Measurements from ENCODE around the gene CMTM3. TPM values are rescaled to one million over a fixed set of nuclear protein-coding genes. Genes with fewer than 3 reads are reported as not detected.
"Not testable (repeated sequence)": the region's sequence is repeated elsewhere in the genome, so short reads cannot be mapped to it uniquely, and the experiment has no call there.

Gene CMTM3
- total RNA-seq, 2 donors from 2014 or later = 4.0 to 7.9 TPM

DNA sequence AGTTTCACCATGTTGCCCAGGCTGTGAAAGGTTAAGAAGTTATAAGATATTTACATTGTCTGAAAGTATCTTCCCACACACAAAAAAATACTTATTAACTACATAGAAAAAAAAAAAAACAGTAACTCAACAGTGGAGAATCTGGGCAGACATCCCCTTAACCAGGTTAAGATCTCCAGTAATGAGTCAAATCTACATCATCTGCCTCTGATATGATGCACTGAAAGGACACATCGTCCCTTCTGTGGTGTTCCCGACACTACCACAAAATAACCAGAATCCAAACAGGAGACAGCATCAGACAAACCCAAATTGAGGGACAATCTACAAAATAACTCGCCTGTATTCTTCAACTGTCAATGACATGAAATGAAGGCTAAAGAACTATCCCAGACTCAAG lies 52.0 kb downstream of the CMTM3 start:
- no peaks in the 10 kb centered on the region for H3K27me3 ChIP-seq
- DNase-seq = no peak
- H3K9ac ChIP-seq (ENCODE audit: low read depth in 2 of 2, low read length in 2 of 2) = no peak overlapping the region
- TF ChIP-seq, protein P1, sequence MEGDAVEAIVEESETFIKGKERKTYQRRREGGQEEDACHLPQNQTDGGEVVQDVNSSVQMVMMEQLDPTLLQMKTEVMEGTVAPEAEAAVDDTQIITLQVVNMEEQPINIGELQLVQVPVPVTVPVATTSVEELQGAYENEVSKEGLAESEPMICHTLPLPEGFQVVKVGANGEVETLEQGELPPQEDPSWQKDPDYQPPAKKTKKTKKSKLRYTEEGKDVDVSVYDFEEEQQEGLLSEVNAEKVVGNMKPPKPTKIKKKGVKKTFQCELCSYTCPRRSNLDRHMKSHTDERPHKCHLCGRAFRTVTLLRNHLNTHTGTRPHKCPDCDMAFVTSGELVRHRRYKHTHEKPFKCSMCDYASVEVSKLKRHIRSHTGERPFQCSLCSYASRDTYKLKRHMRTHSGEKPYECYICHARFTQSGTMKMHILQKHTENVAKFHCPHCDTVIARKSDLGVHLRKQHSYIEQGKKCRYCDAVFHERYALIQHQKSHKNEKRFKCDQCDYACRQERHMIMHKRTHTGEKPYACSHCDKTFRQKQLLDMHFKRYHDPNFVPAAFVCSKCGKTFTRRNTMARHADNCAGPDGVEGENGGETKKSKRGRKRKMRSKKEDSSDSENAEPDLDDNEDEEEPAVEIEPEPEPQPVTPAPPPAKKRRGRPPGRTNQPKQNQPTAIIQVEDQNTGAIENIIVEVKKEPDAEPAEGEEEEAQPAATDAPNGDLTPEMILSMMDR (IDR thresholded peaks at IDR 0.05) = no peak
- H3K27ac ChIP-seq = no peak overlapping the region
- no peak overlapping the region for H3K4me3 ChIP-seq
- no peaks in the 10 kb centered on the region for H3K9me3 ChIP-seq
- no peaks in the 10 kb centered on the region for H3K36me3 ChIP-seq
- no peaks in the 10 kb centered on the region for H3K4me1 ChIP-seq
- intact Hi-C loops (cut with DNase I) = no loop called here

DNA sequence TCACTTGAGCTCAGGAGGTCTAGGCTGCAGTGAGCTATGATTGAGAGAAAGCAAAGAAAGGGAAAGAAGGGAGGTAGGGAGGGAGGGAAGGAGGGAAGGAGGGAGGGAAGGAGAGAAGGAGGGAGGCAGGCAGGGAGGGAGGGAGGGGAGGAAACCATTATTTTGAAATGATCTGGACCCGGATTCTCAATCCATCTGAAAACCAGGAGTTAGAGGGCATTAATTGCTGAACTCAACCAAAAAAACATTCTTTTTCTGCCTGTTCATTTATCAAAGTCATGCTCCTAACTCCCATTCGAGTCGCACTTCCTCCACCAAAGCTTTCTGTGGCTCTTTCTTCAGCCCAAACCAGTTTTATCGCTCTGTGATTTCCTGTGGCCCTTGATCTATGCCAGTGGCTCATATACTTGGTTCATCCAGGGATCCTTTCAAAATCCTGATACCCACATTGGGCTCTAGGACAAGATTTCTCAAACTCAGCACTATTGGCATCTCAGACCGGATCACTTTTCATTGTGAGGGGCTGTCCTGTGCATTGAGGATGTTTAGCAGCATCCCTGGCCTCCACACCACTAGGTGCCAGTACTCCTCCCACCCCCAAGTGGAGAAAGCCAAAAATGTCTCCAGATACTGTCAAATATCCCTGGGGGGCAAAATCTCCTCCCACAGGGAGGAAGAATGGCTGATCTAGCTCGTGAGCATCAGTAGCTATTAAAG lies 53.8 kb downstream of the CMTM3 start:
- H3K9me3 ChIP-seq = no peaks in the 10 kb centered on the region
- no peaks in the 10 kb centered on the region for H3K4me1 ChIP-seq
- no peaks in the 10 kb centered on the region for H3K36me3 ChIP-seq
- intact Hi-C loops (cut with DNase I) = no loop called here
- no peak overlapping the region for H3K9ac ChIP-seq (ENCODE audit: low read depth in 2 of 2, low read length in 2 of 2)
- DNase-seq = no peak
- H3K27ac ChIP-seq = no peak overlapping the region
- TF ChIP-seq, protein P1 (IDR thresholded peaks at IDR 0.05) = no peak
- no peaks in the 10 kb centered on the region for H3K27me3 ChIP-seq
- H3K4me3 ChIP-seq = no peak overlapping the region

DNA sequence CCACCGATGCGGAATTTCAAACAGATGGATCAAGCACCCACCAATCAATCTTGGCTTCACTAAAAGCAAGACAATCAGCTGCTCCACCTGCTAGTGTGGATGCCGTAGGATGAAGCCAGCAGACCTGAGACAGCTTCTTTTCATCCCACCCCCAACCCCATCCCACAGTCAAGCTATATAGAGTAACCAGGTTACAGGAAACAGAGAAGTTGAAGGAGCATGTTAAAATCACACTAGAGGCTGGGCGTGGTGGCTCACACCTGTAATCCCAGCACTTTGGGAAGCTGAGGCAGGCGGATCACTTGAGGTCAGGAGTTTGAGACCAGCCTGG lies 54.3 kb downstream of the CMTM3 start:
- no peaks in the 10 kb centered on the region for H3K27me3 ChIP-seq
- DNase-seq = no peak
- intact Hi-C loops (cut with DNase I) = no loop called here
- no peaks in the 10 kb centered on the region for H3K36me3 ChIP-seq
- TF ChIP-seq, protein P1 (IDR thresholded peaks at IDR 0.05) = no peak
- no peak overlapping the region for H3K4me3 ChIP-seq
- no peak overlapping the region for H3K27ac ChIP-seq
- H3K9ac ChIP-seq (ENCODE audit: low read depth in 2 of 2, low read length in 2 of 2) = no peak overlapping the region
- H3K4me1 ChIP-seq = no peaks in the 10 kb centered on the region
- H3K9me3 ChIP-seq = no peaks in the 10 kb centered on the region

DNA sequence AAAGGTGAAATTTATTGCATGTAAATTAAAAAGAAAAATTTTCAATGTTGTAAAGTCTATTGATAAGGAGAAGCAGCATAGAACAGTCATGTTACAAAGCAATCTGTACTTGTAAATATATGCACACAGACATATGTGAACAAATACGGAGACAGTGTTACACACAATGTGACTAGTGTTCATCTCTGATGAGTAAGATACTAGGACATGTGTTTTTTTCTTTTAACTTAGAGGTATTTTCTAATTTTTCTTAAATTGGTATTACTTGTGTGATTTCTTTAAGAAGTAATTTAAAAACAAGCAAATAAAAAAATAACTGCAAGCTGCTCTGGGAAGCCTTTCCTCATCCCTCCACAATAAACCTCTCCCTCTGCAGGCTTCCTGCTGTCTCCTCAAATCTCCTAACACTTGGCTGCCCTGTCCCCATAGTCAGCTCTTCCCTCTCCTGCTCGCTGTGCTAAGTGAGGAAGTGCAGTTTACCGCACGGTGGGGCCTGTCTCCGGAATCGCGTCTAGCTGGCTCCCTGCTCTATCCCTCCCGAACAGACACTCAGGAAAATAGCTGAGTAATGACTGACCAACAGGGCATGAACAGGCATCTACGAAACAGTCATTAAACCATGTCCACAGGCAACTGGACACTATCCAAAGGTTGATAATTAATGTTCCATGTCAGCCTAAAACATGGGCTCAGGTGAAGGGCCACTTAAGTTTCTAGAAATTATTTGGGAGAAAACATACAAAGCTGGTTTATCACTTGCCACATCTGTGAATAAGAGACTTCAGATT lies 56.1 kb downstream of the CMTM3 start:
- no peak overlapping the region for H3K9ac ChIP-seq (ENCODE audit: low read depth in 2 of 2, low read length in 2 of 2)
- TF ChIP-seq, protein P1 (IDR thresholded peaks at IDR 0.05) = no peak
- H3K4me1 ChIP-seq = no peaks in the 10 kb centered on the region
- H3K27me3 ChIP-seq = no peaks in the 10 kb centered on the region
- H3K27ac ChIP-seq = no peak overlapping the region
- no peaks in the 10 kb centered on the region for H3K9me3 ChIP-seq
- H3K36me3 ChIP-seq = no peaks in the 10 kb centered on the region
- DNase-seq = peak; percentile 46
- intact Hi-C loops (cut with DNase I) = no loop called here
- no peak overlapping the region for H3K4me3 ChIP-seq

DNA sequence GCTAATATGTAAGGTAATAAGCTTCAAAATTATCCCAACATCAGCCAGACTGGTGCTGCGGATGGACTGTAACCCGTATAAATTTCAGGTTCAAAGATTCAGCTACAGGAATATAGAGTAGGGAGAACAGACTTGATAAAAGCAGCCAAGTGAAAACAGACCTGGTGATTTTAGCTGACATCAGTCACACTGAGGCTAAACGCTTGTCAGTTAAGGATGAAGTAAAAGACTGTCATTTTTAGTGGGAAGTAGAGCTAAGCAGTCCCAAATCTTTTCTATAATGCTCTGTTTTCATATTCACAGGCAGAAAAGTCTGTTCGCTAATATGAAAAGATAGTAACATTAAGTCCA lies 56.7 kb downstream of the CMTM3 start:
- DNase-seq = no peak
- no peak overlapping the region for H3K27ac ChIP-seq
- no peaks in the 10 kb centered on the region for H3K4me1 ChIP-seq
- no peak overlapping the region for H3K4me3 ChIP-seq
- no peak overlapping the region for H3K9ac ChIP-seq (ENCODE audit: low read depth in 2 of 2, low read length in 2 of 2)
- TF ChIP-seq, protein P1 (IDR thresholded peaks at IDR 0.05) = no peak
- no peaks in the 10 kb centered on the region for H3K9me3 ChIP-seq
- no peaks in the 10 kb centered on the region for H3K36me3 ChIP-seq
- no peaks in the 10 kb centered on the region for H3K27me3 ChIP-seq
- intact Hi-C loops (cut with DNase I) = no loop called here

DNA sequence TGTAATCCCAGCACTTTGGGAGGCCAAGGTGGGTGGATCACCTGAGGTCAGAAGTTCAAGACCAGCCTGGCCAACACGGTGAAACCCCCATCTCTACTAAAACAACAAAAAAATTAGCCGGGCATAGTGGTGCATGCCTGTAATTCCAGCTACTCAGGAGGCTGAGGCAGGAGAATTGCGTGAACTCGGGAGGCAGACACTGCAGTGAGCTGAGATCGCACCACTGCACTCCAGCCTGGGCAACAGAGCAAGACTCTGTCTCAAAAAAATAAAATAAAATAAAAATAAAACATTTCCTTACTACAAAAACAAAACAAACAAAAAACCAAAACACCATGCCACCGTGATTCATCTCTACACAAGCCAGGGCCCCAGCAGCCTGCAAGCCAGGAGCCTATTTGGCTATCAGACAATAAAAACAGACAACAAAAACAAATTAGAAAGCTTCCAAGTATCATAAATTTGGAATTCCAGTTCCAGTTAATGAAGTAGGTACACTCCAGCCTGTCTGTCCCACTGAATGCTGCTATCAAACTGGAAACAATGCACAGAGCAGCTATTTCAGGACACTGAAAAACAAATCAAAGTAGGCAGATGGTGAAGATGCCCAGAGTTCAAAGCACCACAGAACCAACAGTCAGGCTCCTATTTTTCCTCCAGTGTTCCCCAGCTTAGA lies 57.3 kb downstream of the CMTM3 start:
- H3K9ac ChIP-seq (ENCODE audit: low read depth in 2 of 2, low read length in 2 of 2); H3K36me3 ChIP-seq; H3K4me3 ChIP-seq; intact Hi-C loops (cut with DNase I); H3K27ac ChIP-seq; H3K27me3 ChIP-seq; DNase-seq; H3K9me3 ChIP-seq; H3K4me1 ChIP-seq: not testable (repeated sequence)

Measured in colonic mucosa (tissue), 4 donors.